Hepatocyte (in vitro differentiated cells): ENCODE results near the gene CFAP97.

Source experiments
- CTCF ChIP-seq: fragments of 200-600 bp; sonication (generic); IDR thresholded peaks from 2 replicates; pipeline ENCODE4 v1.5.1; 2016; ENCODE audit warnings: antibody characterized with exemption, mild to moderate bottlenecking; ENCODE audit not compliant: poor library complexity
- EZH2phosphoT487 ChIP-seq: fragments of 200-600 bp; sonication (generic); IDR thresholded peaks from one replicate; pipeline ENCODE4 v1.6.1; 2018; ENCODE audit warnings: antibody characterized with exemption, mild to moderate bottlenecking, low read depth, moderate library complexity; ENCODE audit not compliant: unreplicated experiment, severe bottlenecking

DNA sequence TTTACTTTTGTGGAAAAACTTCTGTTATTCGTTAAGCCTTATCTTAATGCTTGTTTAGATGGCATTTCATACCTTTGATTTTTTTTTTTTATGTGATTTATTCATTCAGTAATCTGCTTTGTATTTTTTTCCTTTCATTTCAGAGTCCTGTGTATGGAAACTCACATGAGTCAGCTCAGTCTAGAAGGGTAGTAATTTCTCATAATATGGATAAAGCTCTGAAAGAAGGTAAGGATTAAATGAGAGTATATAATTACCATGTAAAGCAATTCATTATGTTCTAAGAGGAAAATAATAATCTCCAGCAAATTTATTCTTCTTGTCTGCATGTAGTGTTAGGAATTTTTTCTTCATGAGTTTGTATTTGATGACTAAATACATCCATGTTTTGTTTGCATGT is 43.4 kb upstream of the CFAP97 start:
- no peak for TF ChIP-seq CTCF
- no peak for TF ChIP-seq EZH2phosphoT487
